H1 (cell line): ENCODE measurements around the gene ERC1. TPM values are rescaled to one million over a fixed set of nuclear protein-coding genes. Genes with fewer than 3 reads are reported as not detected.

Experiments used
- CTCF ChIA-PET: fragments of 300-600 bp; sonication (Branson Sonifier 250); formaldehyde crosslinking; loops from one replicate; lab custom pipeline; 2021; ENCODE audit not compliant: partially characterized antibody; lab: Charles Lee
- POLR2A ChIA-PET: fragments of 300-600 bp; sonication (Branson Sonifier 250); formaldehyde crosslinking; loops from one replicate; lab custom pipeline; 2021; ENCODE audit warnings: inconsistent platforms; ENCODE audit not compliant: partially characterized antibody; lab: Charles Lee
- DNase-seq, 2 experiments: peaks; one replicate each; pipeline versions ENCODE4 v3.0.0 to v3.0.0-alpha.2; 2010 to 2022; ENCODE audit warnings: low spot score in 2 of 2, low read depth in 1 of 2, mixed read lengths in 1 of 2
- FAIRE-seq: peaks from 2 replicates; lab custom pipeline; 2011; peaks lifted over from hg19 to GRCh38; lab: Jason Lieb, UNC
- H2AFZ ChIP-seq: 2 replicates; pipeline ENCODE4 v1.8.1; 2012; ENCODE audit warnings: low read length, inconsistent platforms
- H2AK5ac ChIP-seq: 2 replicates; pipeline ENCODE4 v1.6.1; 2013; ENCODE audit warnings: low read depth, low read length
- H2BK120ac ChIP-seq: replicated peaks from 2 replicates; pipeline ENCODE3; 2013; ENCODE audit warnings: low read depth, low read length, inconsistent platforms
- H2BK12ac ChIP-seq: 2 replicates; pipeline ENCODE4 v1.6.1; 2013; ENCODE audit warnings: low read depth, low read length
- H2BK15ac ChIP-seq: 2 replicates; pipeline ENCODE4 v1.6.1; 2013; ENCODE audit warnings: low read length
- H2BK20ac ChIP-seq: 2 replicates; pipeline ENCODE4 v1.6.1; 2013; ENCODE audit warnings: low read length
- H2BK5ac ChIP-seq: 2 replicates; pipeline ENCODE4 v1.6.1; 2013; ENCODE audit warnings: low read depth, low read length
- H3K14ac ChIP-seq: 2 replicates; pipeline ENCODE4 v1.6.1; 2013; ENCODE audit warnings: inconsistent platforms; ENCODE audit not compliant: insufficient read length
- H3K18ac ChIP-seq: 2 replicates; pipeline ENCODE4 v1.6.1; 2013; ENCODE audit warnings: low read length; ENCODE audit errors: extremely low read depth
- H3K23ac ChIP-seq: 2 replicates; pipeline ENCODE4 v1.6.1; 2013; ENCODE audit warnings: inconsistent platforms; ENCODE audit not compliant: insufficient read length
- H3K23me2 ChIP-seq: 2 replicates; pipeline ENCODE4 v1.6.1; 2013; ENCODE audit warnings: low read depth, low read length
- H3K27ac ChIP-seq: 2 replicates; pipeline ENCODE4 v1.6.1; 2011; ENCODE audit warnings: low read depth, low read length, inconsistent platforms
- H3K27me3 ChIP-seq, 4 experiments: replicated peaks in 1 of 4; 1 replicate in 1 of 4; 2 replicates in 3 of 4; pipeline versions ENCODE4 v1.6.1 to v1.8.1; 2011 to 2013; ENCODE audit warnings: low read length in 3 of 4, mild to moderate bottlenecking in 3 of 4, inconsistent platforms in 2 of 4, mixed read lengths in 2 of 4, moderate library complexity in 1 of 4; ENCODE audit not compliant: control insufficient read depth in 3 of 4, insufficient read depth in 3 of 4; ENCODE audit errors: extremely low read depth in 1 of 4
- H3K36me3 ChIP-seq, 4 experiments: 2 replicates each; pipeline versions ENCODE4 v1.6.1 to v1.8.1; 2011 to 2013; ENCODE audit warnings: mild to moderate bottlenecking in 4 of 4, low read length in 3 of 4, moderate library complexity in 2 of 4, control low read depth in 1 of 4, inconsistent platforms in 1 of 4; ENCODE audit not compliant: insufficient read depth in 4 of 4, control insufficient read depth in 2 of 4
- H3K4ac ChIP-seq: replicated peaks from 2 replicates; pipeline ENCODE3; 2013; ENCODE audit warnings: low read length, low read depth, mixed read lengths, inconsistent platforms; ENCODE audit not compliant: insufficient read length
- H3K4me1 ChIP-seq, 4 experiments: replicated peaks in 1 of 4; 1 replicate in 1 of 4; 2 replicates in 3 of 4; pipeline versions ENCODE4 v1.6.1 to v1.8.1; 2011 to 2013; ENCODE audit warnings: low read length in 3 of 4, inconsistent platforms in 2 of 4, mixed read lengths in 1 of 4; ENCODE audit not compliant: insufficient read depth in 4 of 4, control insufficient read depth in 3 of 4
- H3K4me2 ChIP-seq, 2 experiments: 2 replicates each; pipeline versions ENCODE4 v1.6.1 to v1.8.1; 2011 to 2013; ENCODE audit warnings: low read depth in 2 of 2, low read length in 2 of 2, control low read depth in 1 of 2, inconsistent platforms in 1 of 2, mild to moderate bottlenecking in 1 of 2; ENCODE audit not compliant: insufficient read depth in 1 of 2
- H3K4me3 ChIP-seq, 4 experiments: fragments of 200-600, 300-600 bp in 1 of 4; sonication (generic), shearing (Covaris generic), sonication (Bioruptor Twin) in 1 of 4; 2 replicates each; pipeline versions ENCODE4 v1.5.1 to v1.8.1; 2011 to 2016; ENCODE audit warnings: low read length in 4 of 4, low read depth in 3 of 4, control low read depth in 2 of 4, inconsistent platforms in 2 of 4, mild to moderate bottlenecking in 2 of 4, mixed read lengths in 1 of 4, moderate library complexity in 1 of 4; ENCODE audit not compliant: insufficient read depth in 2 of 4; ENCODE audit errors: extremely low read depth in 1 of 4
- H3K56ac ChIP-seq: replicated peaks from 2 replicates; pipeline ENCODE3; 2013; ENCODE audit warnings: low read depth, mild to moderate bottlenecking, mixed read lengths, low read length, inconsistent platforms; ENCODE audit not compliant: insufficient read length
- H3K79me1 ChIP-seq: 2 replicates; pipeline ENCODE4 v1.6.1; 2013; ENCODE audit warnings: low read depth, low read length, control low read depth
- H3K79me2 ChIP-seq, 2 experiments: 2 replicates each; pipeline versions ENCODE4 v1.6.1 to v1.8.1; 2012 to 2013; ENCODE audit warnings: low read length in 2 of 2, mild to moderate bottlenecking in 2 of 2, inconsistent platforms in 1 of 2; ENCODE audit not compliant: insufficient read depth in 2 of 2, control insufficient read depth in 1 of 2
- H3K9ac ChIP-seq, 4 experiments: replicated peaks in 1 of 4; 1 replicate in 1 of 4; 2 replicates in 3 of 4; pipeline versions ENCODE4 v1.6.1 to v1.8.1; 2011 to 2013; ENCODE audit warnings: low read depth in 3 of 4, low read length in 3 of 4, control low read depth in 2 of 4, mild to moderate bottlenecking in 2 of 4, moderate library complexity in 2 of 4, inconsistent platforms in 1 of 4; ENCODE audit errors: extremely low read depth in 1 of 4
- H3K9me3 ChIP-seq, 2 experiments: 2 replicates each; pipeline versions ENCODE4 v1.6.1 to v1.8.1; 2012 to 2013; ENCODE audit warnings: mild to moderate bottlenecking in 2 of 2, moderate library complexity in 2 of 2, control low read depth in 1 of 2, inconsistent platforms in 1 of 2, low read depth in 1 of 2, low read length in 1 of 2, mixed read lengths in 1 of 2; ENCODE audit not compliant: insufficient read depth in 2 of 2
- H4K20me1 ChIP-seq, 2 experiments: replicated peaks in 1 of 2; 2 replicates each; pipeline versions ENCODE3 to v1.8.1; 2011 to 2013; ENCODE audit warnings: inconsistent platforms in 2 of 2, low read length in 2 of 2, mild to moderate bottlenecking in 1 of 2; ENCODE audit not compliant: insufficient read depth in 2 of 2, control insufficient read depth in 1 of 2
- H4K5ac ChIP-seq: 2 replicates; pipeline ENCODE4 v1.6.1; 2013; ENCODE audit warnings: low read length, low read depth, mixed read lengths, inconsistent platforms; ENCODE audit not compliant: insufficient read length
- H4K8ac ChIP-seq: 2 replicates; pipeline ENCODE4 v1.8.0; 2013; ENCODE audit warnings: mild to moderate bottlenecking, moderate library complexity, low read length, inconsistent platforms; ENCODE audit not compliant: insufficient read depth; ENCODE audit errors: extremely low read depth
- H4K91ac ChIP-seq: replicated peaks from 2 replicates; pipeline ENCODE3; 2013; ENCODE audit warnings: low read length, mixed read lengths, inconsistent platforms; ENCODE audit not compliant: insufficient read length
- CEBPB ChIP-seq: IDR thresholded peaks from 2 replicates; pipeline ENCODE4 v1.6.1; 2012; ENCODE audit warnings: low read depth, low read length
- EZH2 ChIP-seq: fragments of 200-600 bp; sonication (generic); IDR thresholded peaks from 2 replicates; pipeline ENCODE4 v1.7.1; 2012; ENCODE audit warnings: low read depth, mild to moderate bottlenecking, moderate library complexity, low read length, inconsistent platforms; ENCODE audit not compliant: severe bottlenecking
- KDM4A ChIP-seq: IDR thresholded peaks from one replicate; pipeline ENCODE4 v1.7.1; 2012; ENCODE audit warnings: low read depth, mild to moderate bottlenecking, moderate library complexity, low read length, inconsistent platforms; ENCODE audit not compliant: severe bottlenecking
- RNF2 ChIP-seq: fragments of 200-900, 300-1000 bp; sonication (generic); IDR thresholded peaks from 2 replicates; pipeline ENCODE4 v1.7.1; 2016; ENCODE audit warnings: borderline replicate concordance, low read depth, mild to moderate bottlenecking, antibody characterized with exemption, low read length; ENCODE audit not compliant: poor library complexity, severe bottlenecking; ENCODE audit errors: missing control alignments
- SAP30 ChIP-seq: fragments of 300-600 bp; sonication (generic); IDR thresholded peaks from 2 replicates; pipeline ENCODE4 v1.7.1; 2012; ENCODE audit warnings: low read length, moderate library complexity, mild to moderate bottlenecking, inconsistent platforms; ENCODE audit not compliant: insufficient read depth, insufficient replicate concordance
- SUZ12 ChIP-seq: fragments of 200-600 bp; sonication (generic); IDR thresholded peaks from 2 replicates; pipeline ENCODE4 v1.6.1; 2012; ENCODE audit warnings: mild to moderate bottlenecking, inconsistent platforms, low read length, moderate library complexity, mixed read lengths
- whole genome bisulfite sequencing, 2 experiments: shearing (Covaris generic) in 1 of 2; methylation state at CpG; one replicate each; pipeline versions ENCODE4 v1.1.6 to v1.1.7; 2013 to 2015; ENCODE audit warnings: low lambda C conversion rate in 2 of 2, mixed read lengths in 2 of 2, inconsistent platforms in 1 of 2, low coverage in 1 of 2, missing lambda C conversion rate in 1 of 2; ENCODE audit not compliant: insufficient replicate concordance in 2 of 2, insufficient coverage in 1 of 2, insufficient read length in 1 of 2; ENCODE audit errors: extremely low coverage in 1 of 2, missing lambda C conversion rate in 1 of 2; 5-methylcytosine and 5-hydroxymethylcytosine counted together
- polyA plus RNA-seq, 7 experiments: library from polyadenylated mRNA; depleted of rRNA in 3 of 7; stranded (reverse) in 5 of 7; unstranded in 2 of 7; fragments of >200 nt in 5 of 7; fragments of 200-250 nt in 2 of 7; gene quantifications; 1 replicate in 5 of 7; 2 replicates in 1 of 7; 4 replicates in 1 of 7; pipeline versions ENCODE4 v1.2.1 to v1.2.3, GENCODE V29; 2011 to 2013; ENCODE audit warnings: missing spikeins in 2 of 7, mixed read lengths in 2 of 7
- total RNA-seq: library from RNA; stranded (reverse); fragmentation: NEBNext Ultra II Directional; extraction: Animal tissue kit (Norgen Biotek cat#: 25700); gene quantifications from 2 replicates; pipeline ENCODE4 v1.2.1, GENCODE V29; 2021

ERC1 gene
- total and polyA plus RNA-seq, 2 of the 8 experiments (the other 6 are each of a cell fraction or from before 2014, with no cell fraction given) = 7.8 to 45.7 TPM

- H2BK120ac ChIP-seq = no peak overlapping the region
- H2BK15ac ChIP-seq = no peak overlapping the region
- no peak for DNase-seq
- TF ChIP-seq EZH2 = peak; percentile 93
- TF ChIP-seq SAP30 = no peak
- TF ChIP-seq KDM4A = peak; percentile 57
- TF ChIP-seq RNF2 = peak; percentile 68
- TF ChIP-seq SUZ12 = peak; percentile 96
- TF ChIP-seq CEBPB = no peak
- peaks cover 2% of the 10 kb centered on the region; the same call in 1 of the 2 replicates for H3K23me2 ChIP-seq
- 3% methylated on average over 35 of the region's 101 CpGs; no CpG with 5 or more reads in 1 of the 2 experiments for WGBS, 2 experiments
- H3K23ac ChIP-seq = no peak overlapping the region
- H2BK20ac ChIP-seq = no peak overlapping the region
- peak overlapping the region in 1 of 4 experiments; percentile 73; a peak in 1 of 7 replicates for H3K9ac ChIP-seq
- no peak overlapping the region for H3K18ac ChIP-seq
- peaks cover 55 to 86% (median 72%) of the 10 kb centered on the region in 4 experiments for H3K27me3 ChIP-seq
- no peaks in the 10 kb centered on the region for H3K79me1 ChIP-seq
- no peak overlapping the region for H3K14ac ChIP-seq
- H3K56ac ChIP-seq = no peak overlapping the region
- no peak overlapping the region for H4K8ac ChIP-seq
- CTCF ChIA-PET = interaction anchor here (0.9 to 2.0 kb wide), 2 partner anchors 13 to 53 kb away, joined by 5 to 10 read pairs; no protein-coding TSS in a partner anchor
- no peak overlapping the region for H3K27ac ChIP-seq
- H3K4me3 ChIP-seq = peak overlapping the region; percentile 19 to 74 (median 38)
- H4K20me1 ChIP-seq = peaks cover 0 to 9% of the 10 kb centered on the region in 2 experiments
- FAIRE-seq = no peak
- no peaks in the 10 kb centered on the region; a peak in 1 of 8 replicates for H3K36me3 ChIP-seq
- H2BK12ac ChIP-seq = no peak overlapping the region
- H2AFZ ChIP-seq = no peak overlapping the region; the same call in 1 of the 2 replicates
- H3K79me2 ChIP-seq = no peaks in the 10 kb centered on the region; a peak in 1 of 4 replicates
- peak overlapping the region; percentile 56 to 67 for H3K4me2 ChIP-seq
- no peak overlapping the region for H4K5ac ChIP-seq
- no peak overlapping the region for H2AK5ac ChIP-seq
- no peaks in the 10 kb centered on the region for H3K9me3 ChIP-seq
- POLR2A ChIA-PET = no interaction called here
- peaks cover 0 to 5% (median 4%) of the 10 kb centered on the region in 4 experiments; a peak in 5 of 7 replicates for H3K4me1 ChIP-seq
- H3K4ac ChIP-seq = no peak overlapping the region
- H2BK5ac ChIP-seq = no peak overlapping the region
- no peak overlapping the region for H4K91ac ChIP-seq
Observed at GRCh38 chr12:1529862-1530591, 539.0 kb downstream of the ERC1 start.
